ENCODE measurements around the gene HIGD2A. TPM values are rescaled to one million over a fixed set of nuclear protein-coding genes. Genes with fewer than 3 reads are reported as not detected.

Gene HIGD2A
- total and polyA plus RNA-seq, 2 of the 13 experiments (the other 11 are each of a cell fraction or from before 2014, with no cell fraction given): 89.2 to 146 TPM

- no peak for TF ChIP-seq ZBTB39 (CRISPR knock-in tag; IDR thresholded peaks at IDR 0.05)
- TF ChIP-seq HOXD1 (CRISPR knock-in tag; IDR thresholded peaks at IDR 0.05): 0 out of 2 replicates have a peak, but pooled peaks have one; percentile 28
- TF ChIP-seq HMGXB4 (CRISPR knock-in tag; IDR thresholded peaks at IDR 0.05; ENCODE audit: borderline replicate concordance in 1 of 2, low read depth in 1 of 2): peak; percentile 89 to 90
- TF ChIP-seq ZNF142 (CRISPR knock-in tag; IDR thresholded peaks at IDR 0.05): 0 out of 2 replicates have a peak, but pooled peaks have one; percentile 55
- peak; percentile 73 for TF ChIP-seq KAT8 (CRISPR knock-in tag; IDR thresholded peaks at IDR 0.05)
- TF ChIP-seq STAG1 (CRISPR knock-in tag; IDR thresholded peaks at IDR 0.05): peak; percentile 92
- no peak; the same call in 1 of the 2 replicates for TF ChIP-seq IRF9 (CRISPR knock-in tag; IDR thresholded peaks at IDR 0.05; ENCODE audit: borderline replicate concordance)
- TF ChIP-seq RNF2 (conservative IDR thresholded peaks at IDR 0.05; ENCODE audit: low read depth): peak; percentile 66
- peak; percentile 39; the same call in 1 of the 2 replicates for TF ChIP-seq BHLHE40 (IDR thresholded peaks at IDR 0.05; ENCODE audit: low read length)
- no peak for TF ChIP-seq HOMEZ (CRISPR knock-in tag; IDR thresholded peaks at IDR 0.05; ENCODE audit: low read depth)
- 0 out of 2 replicates have a peak, but pooled peaks have one; percentile 26 for TF ChIP-seq RXRB (CRISPR knock-in tag; IDR thresholded peaks at IDR 0.05; ENCODE audit: borderline replicate concordance)
These were observed 27.7 kb downstream of the HIGD2A start, which contains the start of gene CLTB (continued) for GRCh38 chr5:176415952-176416924.

All from HepG2 (cell line).